GM18505 (cell line): ENCODE measurements around the gene DNAL4.

Source experiments
- ATAC-seq: cut with Tn5 transposase; IDR thresholded peaks from one replicate; pipeline ENCODE4 v1.9.1; 2021; ENCODE audit not compliant: unreplicated experiment
- POLR2A ChIP-seq: IDR thresholded peaks from 4 replicates; pipeline ENCODE4 v1.6.1; 2011; ENCODE audit warnings: borderline replicate concordance; ENCODE audit not compliant: insufficient read depth, insufficient read length; ENCODE audit errors: extremely low read depth

Gene DNAL4

GRCh38 chr22:38755911-38756532 is 37.9 kb downstream of the DNAL4 start, which contains the start of gene SUN2:
SUN2 (minus strand) TSS chr22:38755998; CDS start chr22:38752628, 3,370 bp downstream.
- peak; percentile 64 for ATAC-seq
- TF ChIP-seq POLR2A: peak; percentile 80

GRCh38 chr22:38755155-38755910 is 38.6 kb downstream of the DNAL4 start:
- no peak for TF ChIP-seq POLR2A
- ATAC-seq: peak; percentile 26

- ATAC-seq: no peak
- TF ChIP-seq POLR2A: no peak
Observed at GRCh38 chr22:38754751-38755154, 39.2 kb downstream of the DNAL4 start.

DNA sequence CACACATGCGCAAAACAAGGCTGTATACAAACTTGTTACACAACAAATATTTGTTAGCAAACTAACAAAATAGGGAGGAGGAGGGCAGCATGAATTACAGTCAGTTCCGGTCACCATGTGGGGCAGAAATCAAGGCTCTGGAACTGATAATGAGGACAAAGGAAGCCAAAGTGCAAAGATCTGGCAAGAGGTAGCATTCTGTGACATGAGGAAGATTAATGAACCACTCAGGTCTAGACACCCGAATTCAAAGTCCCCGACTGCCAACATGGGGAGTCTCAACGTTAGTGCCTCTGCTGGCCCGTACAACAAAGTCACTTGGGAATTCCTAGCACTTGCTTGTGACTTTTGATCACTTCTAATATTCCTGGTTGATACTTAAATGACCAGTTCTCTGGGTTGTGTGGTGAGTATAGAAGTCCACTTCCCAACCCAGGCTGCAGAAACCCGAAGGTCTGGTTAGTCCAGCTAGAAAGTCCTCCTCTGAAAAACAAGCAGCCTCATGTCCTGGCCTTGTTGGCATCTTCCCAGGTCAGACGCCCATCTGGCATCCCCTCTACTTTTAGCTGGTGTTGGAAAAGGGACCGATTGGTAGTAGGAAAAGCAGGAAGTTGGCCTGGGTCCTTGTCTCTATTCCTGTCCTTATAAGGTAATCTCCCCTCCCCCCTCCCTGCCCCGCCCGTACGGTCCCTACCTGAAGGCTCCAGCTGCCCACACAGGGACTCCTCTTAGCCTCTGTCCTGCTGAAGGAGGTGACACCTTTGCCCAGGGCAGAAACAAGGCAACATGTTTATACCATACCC is 39.8 kb downstream of the DNAL4 start:
- TF ChIP-seq POLR2A: peak; percentile 9
- no peak for ATAC-seq

DNA sequence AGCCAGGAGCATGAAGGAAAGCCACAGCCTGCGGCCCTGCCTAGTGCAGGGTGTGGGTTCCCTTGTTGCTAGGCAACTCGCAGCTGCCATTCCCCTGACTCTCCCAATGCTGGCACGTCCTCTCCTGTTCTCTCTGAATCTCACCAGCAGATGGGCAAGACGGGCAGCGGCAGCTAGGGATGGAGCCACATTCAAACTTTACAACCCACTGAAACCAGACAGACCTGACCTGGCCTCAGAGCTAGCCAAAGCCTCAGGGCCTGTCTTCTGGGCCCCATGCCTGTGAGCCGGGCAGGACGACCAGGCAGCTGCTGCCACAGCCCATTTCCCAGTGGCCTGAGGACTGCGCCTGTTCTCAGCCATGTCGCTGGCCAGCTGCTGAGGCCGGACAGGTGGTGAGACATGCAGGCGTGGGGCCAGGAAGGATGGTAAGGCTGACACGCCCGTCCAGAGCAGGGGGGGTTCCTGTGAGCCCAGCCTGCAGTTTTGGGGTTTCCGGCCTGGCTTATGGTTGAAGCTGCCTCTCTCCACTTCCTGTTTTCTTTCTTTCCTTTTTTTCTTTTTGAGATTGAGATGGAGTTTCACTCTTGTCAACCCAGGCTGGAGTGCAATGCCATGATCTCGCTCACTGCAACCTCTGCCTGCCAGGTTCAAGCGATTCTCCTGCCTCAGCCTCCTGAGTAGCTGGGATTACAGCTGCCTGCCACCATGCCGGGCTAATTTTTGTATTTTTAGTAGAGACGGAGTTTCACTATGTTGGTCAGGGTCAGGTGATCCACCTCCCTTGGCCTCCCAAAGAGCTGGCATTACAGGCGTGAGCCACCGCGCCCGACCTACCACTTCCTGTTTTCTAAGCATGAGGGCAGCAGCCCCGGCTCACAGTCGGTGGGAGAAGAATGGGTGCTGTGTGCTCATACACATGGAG is 42.3 kb downstream of the DNAL4 start:
- peak; percentile 39 for ATAC-seq
- TF ChIP-seq POLR2A: no peak

- TF ChIP-seq POLR2A: no peak
- no peak for ATAC-seq
Observed at GRCh38 chr22:38751066-38751421, 42.9 kb downstream of the DNAL4 start.

GRCh38 chr22:38750638-38751037 is 43.3 kb downstream of the DNAL4 start:
- TF ChIP-seq POLR2A: no peak
- no peak for ATAC-seq

GRCh38 chr22:38750104-38750503 is 43.8 kb downstream of the DNAL4 start:
- no peak for ATAC-seq
- no peak for TF ChIP-seq POLR2A

DNA sequence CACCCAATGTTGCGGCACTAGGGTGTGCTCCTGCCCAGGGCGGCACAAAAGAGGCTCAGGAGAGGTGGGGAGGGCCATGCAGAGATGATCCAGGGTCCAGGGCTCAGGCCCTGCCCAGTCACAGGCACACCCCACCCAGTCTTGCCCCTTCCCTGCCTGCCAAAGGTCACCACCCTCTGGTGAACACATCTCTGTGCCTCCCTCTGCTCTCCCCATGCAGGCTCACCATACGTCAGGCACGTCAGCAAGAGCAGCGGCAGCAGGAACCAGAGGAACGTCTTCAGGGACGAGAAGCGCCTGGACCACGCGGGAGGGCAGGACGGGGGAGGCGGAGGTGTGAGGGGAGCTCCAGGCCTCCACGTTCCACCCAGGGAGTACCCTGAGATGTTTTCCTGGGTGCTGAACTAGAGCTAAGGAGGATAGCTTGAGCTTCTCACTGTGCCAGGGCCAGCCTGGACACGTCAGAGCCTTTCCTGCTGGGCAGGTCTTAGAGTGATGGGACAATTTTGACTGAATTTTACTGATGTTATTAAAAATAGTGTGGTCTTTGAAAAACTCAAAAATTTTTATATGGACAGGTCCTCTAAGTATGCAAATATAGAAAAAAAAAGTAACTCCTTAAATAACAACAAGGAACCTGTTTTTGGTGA is 45.3 kb downstream of the DNAL4 start:
- TF ChIP-seq POLR2A: no peak
- no peak for ATAC-seq

DNA sequence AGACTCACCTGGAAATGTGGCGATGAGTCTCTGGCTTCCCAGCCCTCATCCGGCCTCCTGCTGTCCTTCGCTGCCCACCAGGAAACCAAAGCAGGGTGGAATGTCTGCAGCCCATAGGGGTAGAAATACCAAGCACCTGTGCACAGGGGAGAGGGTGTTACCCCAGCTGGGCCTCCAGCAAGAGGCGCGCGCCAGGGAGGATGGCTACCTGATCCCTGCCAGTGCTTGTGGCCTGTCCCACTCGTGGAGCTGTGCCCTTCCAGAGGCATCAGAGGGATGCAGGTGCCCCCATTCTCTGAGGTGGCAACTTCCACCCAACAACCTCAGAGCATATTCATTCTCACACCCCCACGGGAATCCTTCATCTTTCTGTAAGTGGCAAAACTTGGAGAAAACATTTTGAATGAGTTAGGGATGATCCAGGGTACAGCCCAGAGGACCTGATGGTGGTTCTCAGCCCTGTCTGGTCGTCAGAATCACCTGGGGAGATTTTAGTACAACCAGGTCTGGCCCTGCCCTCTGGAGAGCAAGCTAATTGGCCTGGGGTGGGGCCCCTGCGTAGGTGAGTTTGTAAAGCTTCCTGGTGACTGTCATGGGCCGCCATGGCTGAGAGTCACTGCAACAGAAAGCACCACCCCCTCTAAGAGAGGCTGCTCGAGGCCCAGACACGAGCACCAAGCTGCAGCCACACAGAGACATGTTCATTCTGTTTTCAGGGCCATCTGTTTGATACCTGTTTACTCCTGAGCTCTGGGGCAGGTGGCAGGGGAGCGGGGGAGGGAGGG is 48.1 kb downstream of the DNAL4 start:
- no peak for ATAC-seq
- no peak for TF ChIP-seq POLR2A

DNA sequence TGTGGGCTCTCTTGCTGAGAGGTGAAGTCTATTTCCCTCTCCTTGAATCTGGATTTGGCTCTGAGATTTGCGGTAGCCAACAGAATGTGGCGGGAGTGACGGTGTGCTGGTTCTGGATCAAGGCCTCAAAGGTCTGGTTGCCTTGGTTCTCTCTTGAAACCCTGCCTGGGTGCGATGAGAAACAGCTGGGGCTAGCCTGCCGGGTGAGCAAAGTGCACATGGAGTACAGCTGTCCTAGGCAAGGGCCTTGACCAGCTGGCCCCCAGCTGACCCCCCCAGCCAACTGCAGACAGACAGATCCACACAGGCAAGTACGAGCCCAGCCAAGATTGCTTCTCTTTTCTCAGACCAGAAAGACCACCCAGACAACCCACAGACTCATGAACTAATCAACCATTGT is 49.0 kb downstream of the DNAL4 start:
- no peak for ATAC-seq
- no peak for TF ChIP-seq POLR2A
